SK-N-SH treated with all-trans-retinoic acid at 6 μM for 48 hours (cell line): ENCODE measurements around the gene PGAM5.
A peak's percentile ranks its signal among the peaks of the same experiment; 100 is the strongest.

Source experiments
- ATAC-seq: fragments of 200-7000 bp; cut with Tn5 transposase; 3 replicates; pipeline ENCODE4 v1.9.1; 2020; ENCODE audit warnings: mild to moderate bottlenecking, moderate library complexity
- ARNTL ChIP-seq: fragments of 450-650 bp; formaldehyde crosslinking; IDR thresholded peaks from 2 replicates; pipeline ENCODE4 v1.5.0; 2020; ENCODE audit warnings: low read depth, mild to moderate bottlenecking, moderate library complexity, borderline replicate concordance
- BACH2 ChIP-seq: fragments of 250-450 bp; sonication (Bioruptor Pico); IDR thresholded peaks from 2 replicates; pipeline ENCODE4 v1.9.0; 2021; ENCODE audit warnings: mild to moderate bottlenecking, borderline replicate concordance
- CSDC2 ChIP-seq: fragments of 250-450 bp; sonication (Bioruptor Pico); IDR thresholded peaks from 2 replicates; pipeline ENCODE4 v1.5.0; 2020; ENCODE audit warnings: mild to moderate bottlenecking, moderate library complexity
- ESRRG ChIP-seq: fragments of 250-450 bp; sonication (Bioruptor Pico); IDR thresholded peaks from 2 replicates; pipeline ENCODE4 v1.6.1; 2021; ENCODE audit warnings: mild to moderate bottlenecking
- GLIS3 ChIP-seq: fragments of 250-450 bp; sonication (Bioruptor Pico); IDR thresholded peaks from 2 replicates; pipeline ENCODE4 v1.5.0; 2020; ENCODE audit warnings: mild to moderate bottlenecking, moderate library complexity
- ISL1 ChIP-seq: fragments of 250-450 bp; sonication (Bioruptor Pico); IDR thresholded peaks from 2 replicates; pipeline ENCODE4 v2.1.2; 2022; ENCODE audit warnings: mild to moderate bottlenecking, moderate library complexity
- OSR1 ChIP-seq: fragments of 250-450 bp; sonication (Bioruptor Pico); IDR thresholded peaks from 2 replicates; pipeline ENCODE4 v1.8.0; 2022; ENCODE audit warnings: moderate library complexity, mild to moderate bottlenecking, inconsistent platforms
- PPARA ChIP-seq: fragments of 250-450 bp; sonication (Bioruptor Pico); IDR thresholded peaks from 2 replicates; pipeline ENCODE4 v1.5.0; 2020; ENCODE audit warnings: mild to moderate bottlenecking, borderline replicate concordance
- TCF4 ChIP-seq: fragments of 250-450 bp; sonication (Bioruptor Pico); IDR thresholded peaks from 2 replicates; pipeline ENCODE4 v1.8.0; 2021; ENCODE audit warnings: mild to moderate bottlenecking, moderate library complexity, borderline replicate concordance
- TOX ChIP-seq: fragments of 250-450 bp; sonication (Bioruptor Pico); IDR thresholded peaks from 2 replicates; pipeline ENCODE4 v1.8.0; 2021; ENCODE audit warnings: mild to moderate bottlenecking, moderate library complexity, borderline replicate concordance
- ZC3H10 ChIP-seq: fragments of 250-450 bp; sonication (Bioruptor Pico); IDR thresholded peaks from 2 replicates; pipeline ENCODE4 v1.5.1; 2021; ENCODE audit warnings: mild to moderate bottlenecking, moderate library complexity
- ZFP30 ChIP-seq: fragments of 450-650 bp; formaldehyde crosslinking; IDR thresholded peaks from 2 replicates; pipeline ENCODE4 v1.5.0; 2022; ENCODE audit warnings: mild to moderate bottlenecking, moderate library complexity
- ZNF565 ChIP-seq: fragments of 450-650 bp; formaldehyde crosslinking; conservative IDR thresholded peaks from 2 replicates; pipeline ENCODE4 v1.5.0; 2020; ENCODE audit warnings: low read depth, mild to moderate bottlenecking, moderate library complexity
- ZNF70 ChIP-seq: fragments of 450-650 bp; formaldehyde crosslinking; IDR thresholded peaks from 2 replicates; pipeline ENCODE4 v1.5.0; 2020; ENCODE audit warnings: mild to moderate bottlenecking, moderate library complexity
- TF ChIP-seq, protein P1 (sequence below): fragments of 250-450 bp; sonication (Bioruptor Pico); IDR thresholded peaks from 2 replicates; pipeline ENCODE4 v1.5.1; 2021; ENCODE audit warnings: mild to moderate bottlenecking, moderate library complexity
- TF ChIP-seq, protein P2 (sequence below): fragments of 250-450 bp; sonication (Bioruptor Pico); IDR thresholded peaks from 2 replicates; pipeline ENCODE4 v1.8.0; 2020; ENCODE audit warnings: mild to moderate bottlenecking, moderate library complexity, borderline replicate concordance
- TF ChIP-seq, protein P3 (sequence below): fragments of 250-450 bp; sonication (Bioruptor Pico); IDR thresholded peaks from 2 replicates; pipeline ENCODE4 v1.5.1; 2020; ENCODE audit warnings: low read depth, mild to moderate bottlenecking, moderate library complexity

Gene PGAM5

DNA sequence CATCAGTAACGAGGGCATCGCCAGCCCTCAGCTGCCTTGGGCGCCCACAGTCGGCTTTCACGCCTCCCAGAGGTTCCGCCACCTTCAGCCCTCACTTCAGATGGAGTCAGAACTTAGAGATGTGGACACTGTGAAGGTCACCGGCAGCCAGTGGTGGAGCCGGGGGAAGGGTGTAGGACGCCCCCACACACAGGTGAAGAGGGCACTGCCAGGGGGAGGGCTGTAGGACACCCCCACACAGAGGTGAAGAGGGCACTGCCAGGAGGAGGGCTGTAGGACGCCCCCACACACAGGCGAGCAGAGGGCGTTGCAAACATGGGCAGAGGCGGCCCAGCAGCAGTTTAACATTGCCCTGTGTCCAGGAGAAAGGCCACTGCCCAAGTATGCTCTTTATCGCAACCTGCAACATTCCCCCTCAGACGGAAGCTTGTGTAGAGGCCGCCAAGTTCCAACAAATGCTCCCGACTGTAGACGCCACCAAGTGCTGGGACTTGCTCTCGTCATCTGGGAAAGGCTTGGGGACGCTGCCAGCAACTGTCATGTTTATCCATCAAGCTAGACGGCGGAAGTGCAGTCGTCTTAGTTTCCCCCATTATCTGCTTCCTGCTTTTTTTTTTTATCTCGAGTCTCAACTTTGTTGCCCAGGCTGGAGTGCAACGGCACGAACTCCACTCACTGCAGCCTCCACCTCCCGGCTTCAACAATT lies 55.9 kb downstream of the PGAM5 start:
- TF ChIP-seq PPARA (CRISPR knock-in tag) (no peak), TCF4 (CRISPR knock-in tag) (no peak), BACH2 (CRISPR knock-in tag) (no peak)
- TF ChIP-seq, all 23 proteins: peak for 0
- ATAC-seq = peak; percentile 25

DNA sequence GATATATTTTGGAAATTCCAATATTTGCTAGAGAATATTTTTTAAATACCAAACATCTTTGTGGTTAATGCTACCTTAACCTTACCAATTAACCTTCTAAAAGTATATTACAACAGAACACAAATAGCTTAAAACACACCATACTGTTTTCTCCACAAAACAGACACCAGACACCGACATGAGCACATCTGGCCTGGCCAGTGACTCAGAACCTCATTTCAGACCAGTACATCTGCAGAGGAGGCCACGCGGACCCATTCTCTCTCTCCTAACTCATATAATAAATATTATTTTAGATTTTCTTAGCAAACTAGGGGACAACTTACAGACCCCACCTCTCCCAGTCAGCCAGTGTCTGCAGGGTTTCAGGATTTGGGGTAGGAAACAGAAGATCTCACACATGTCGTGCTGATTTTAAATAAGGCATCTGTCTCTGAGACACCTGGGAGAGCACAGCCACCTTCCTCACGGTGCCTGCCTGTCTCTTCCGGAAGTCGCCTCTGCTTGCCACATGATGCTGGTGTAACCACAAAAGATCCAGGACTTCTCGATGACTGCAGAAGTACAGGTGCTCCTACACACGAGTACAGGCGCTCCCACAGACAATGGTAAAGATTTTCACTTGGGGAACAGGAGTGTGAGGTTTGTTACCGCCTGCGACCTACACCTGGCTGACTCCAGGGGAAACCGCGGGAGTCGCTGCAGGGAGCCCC lies 60.6 kb downstream of the PGAM5 start:
- ATAC-seq = no peak
- TF ChIP-seq ZNF565 (no peak), ZFP30 (no peak), ZC3H10 (CRISPR knock-in tag) (no peak), ZNF70 (CRISPR knock-in tag) (no peak), ESRRG (CRISPR knock-in tag) (no peak), ISL1 (CRISPR knock-in tag) (no peak), TOX (no peak), OSR1 (CRISPR knock-in tag) (no peak), CSDC2 (no peak), ARNTL (no peak), TCF4 (CRISPR knock-in tag) (no peak), GLIS3 (CRISPR knock-in tag) (no peak)
- TF ChIP-seq, protein P1, sequence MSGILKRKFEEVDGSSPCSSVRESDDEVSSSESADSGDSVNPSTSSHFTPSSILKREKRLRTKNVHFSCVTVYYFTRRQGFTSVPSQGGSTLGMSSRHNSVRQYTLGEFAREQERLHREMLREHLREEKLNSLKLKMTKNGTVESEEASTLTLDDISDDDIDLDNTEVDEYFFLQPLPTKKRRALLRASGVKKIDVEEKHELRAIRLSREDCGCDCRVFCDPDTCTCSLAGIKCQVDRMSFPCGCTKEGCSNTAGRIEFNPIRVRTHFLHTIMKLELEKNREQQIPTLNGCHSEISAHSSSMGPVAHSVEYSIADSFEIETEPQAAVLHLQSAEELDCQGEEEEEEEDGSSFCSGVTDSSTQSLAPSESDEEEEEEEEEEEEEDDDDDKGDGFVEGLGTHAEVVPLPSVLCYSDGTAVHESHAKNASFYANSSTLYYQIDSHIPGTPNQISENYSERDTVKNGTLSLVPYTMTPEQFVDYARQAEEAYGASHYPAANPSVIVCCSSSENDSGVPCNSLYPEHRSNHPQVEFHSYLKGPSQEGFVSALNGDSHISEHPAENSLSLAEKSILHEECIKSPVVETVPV (CRISPR knock-in tag) = no peak
- TF ChIP-seq, protein P2, sequence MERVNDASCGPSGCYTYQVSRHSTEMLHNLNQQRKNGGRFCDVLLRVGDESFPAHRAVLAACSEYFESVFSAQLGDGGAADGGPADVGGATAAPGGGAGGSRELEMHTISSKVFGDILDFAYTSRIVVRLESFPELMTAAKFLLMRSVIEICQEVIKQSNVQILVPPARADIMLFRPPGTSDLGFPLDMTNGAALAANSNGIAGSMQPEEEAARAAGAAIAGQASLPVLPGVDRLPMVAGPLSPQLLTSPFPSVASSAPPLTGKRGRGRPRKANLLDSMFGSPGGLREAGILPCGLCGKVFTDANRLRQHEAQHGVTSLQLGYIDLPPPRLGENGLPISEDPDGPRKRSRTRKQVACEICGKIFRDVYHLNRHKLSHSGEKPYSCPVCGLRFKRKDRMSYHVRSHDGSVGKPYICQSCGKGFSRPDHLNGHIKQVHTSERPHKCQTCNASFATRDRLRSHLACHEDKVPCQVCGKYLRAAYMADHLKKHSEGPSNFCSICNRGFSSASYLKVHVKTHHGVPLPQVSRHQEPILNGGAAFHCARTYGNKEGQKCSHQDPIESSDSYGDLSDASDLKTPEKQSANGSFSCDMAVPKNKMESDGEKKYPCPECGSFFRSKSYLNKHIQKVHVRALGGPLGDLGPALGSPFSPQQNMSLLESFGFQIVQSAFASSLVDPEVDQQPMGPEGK (CRISPR knock-in tag) = no peak
- TF ChIP-seq, protein P3, sequence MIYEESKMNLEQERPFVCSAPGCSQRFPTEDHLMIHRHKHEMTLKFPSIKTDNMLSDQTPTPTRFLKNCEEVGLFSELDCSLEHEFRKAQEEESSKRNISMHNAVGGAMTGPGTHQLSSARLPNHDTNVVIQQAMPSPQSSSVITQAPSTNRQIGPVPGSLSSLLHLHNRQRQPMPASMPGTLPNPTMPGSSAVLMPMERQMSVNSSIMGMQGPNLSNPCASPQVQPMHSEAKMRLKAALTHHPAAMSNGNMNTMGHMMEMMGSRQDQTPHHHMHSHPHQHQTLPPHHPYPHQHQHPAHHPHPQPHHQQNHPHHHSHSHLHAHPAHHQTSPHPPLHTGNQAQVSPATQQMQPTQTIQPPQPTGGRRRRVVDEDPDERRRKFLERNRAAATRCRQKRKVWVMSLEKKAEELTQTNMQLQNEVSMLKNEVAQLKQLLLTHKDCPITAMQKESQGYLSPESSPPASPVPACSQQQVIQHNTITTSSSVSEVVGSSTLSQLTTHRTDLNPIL = no peak
- TF ChIP-seq, all 23 proteins: peak for 0
